Right kidney (tissue), 1 donor: ENCODE data around the gene MCAM.

Experiments used
- DNase-seq: peaks from one replicate; pipeline ENCODE4 v3.0.0-alpha.2; 2016

Gene MCAM

DNA sequence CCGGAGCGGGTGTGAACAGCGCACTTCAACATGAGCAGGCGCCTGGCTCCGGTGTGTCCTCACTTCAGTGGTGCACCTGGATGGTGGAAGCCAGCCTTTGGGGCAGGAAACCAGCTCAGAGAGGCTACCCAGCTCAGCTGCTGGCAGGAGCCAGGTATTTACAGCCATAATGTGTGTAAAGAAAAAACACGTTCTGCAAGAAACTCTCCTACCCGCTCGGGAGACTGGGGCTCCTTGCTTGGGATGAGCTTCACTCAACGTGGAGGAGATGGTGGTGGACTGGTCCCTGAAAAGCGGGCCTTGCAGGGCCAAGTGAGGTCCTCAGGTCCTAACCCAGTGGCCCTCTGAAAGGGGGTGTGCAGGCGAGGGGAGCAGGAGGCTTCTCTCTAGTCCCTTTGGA is 7.5 kb downstream of the MCAM start:
- no peak for DNase-seq

DNA sequence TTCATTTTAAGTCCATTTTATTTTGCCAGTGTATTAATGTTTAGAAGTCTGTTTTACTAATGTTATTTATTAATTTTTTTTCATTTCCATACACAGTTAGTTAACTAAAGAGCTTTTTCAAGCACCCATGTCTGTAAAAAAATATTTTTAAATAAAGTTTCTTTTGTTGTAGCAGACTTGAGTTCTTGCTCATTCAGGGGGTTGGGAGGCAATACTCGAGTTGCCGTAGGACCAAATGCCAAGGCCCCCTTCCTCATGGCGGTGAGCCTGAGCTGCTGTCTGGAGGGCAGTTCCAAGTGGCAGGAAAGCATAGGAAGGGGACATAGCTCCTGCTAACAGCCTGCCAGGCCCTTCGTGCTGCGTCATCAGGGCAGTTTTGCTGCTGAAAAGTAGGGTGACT is 9.0 kb downstream of the MCAM start:
- no peak for DNase-seq

DNA sequence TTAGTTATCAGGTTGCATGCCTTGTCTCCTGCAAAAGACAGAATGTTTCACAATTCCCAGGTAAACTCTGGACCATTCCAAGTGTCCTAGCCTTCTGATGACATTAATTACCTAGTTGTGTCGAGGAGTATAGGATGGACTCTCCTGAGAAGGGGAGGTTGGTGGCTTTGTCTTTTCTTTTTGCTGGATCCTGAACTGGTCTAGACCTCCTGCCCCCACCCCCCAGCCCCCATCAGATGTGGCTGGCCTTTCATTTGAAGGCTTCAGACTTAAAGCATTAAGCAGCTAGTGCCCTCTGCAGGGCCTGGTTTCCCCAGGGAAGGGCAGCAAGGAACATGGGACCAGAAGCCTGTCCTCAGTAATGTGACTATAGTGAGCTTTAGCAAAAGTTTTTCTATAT is 9.7 kb downstream of the MCAM start:
- DNase-seq, result no peak

DNA sequence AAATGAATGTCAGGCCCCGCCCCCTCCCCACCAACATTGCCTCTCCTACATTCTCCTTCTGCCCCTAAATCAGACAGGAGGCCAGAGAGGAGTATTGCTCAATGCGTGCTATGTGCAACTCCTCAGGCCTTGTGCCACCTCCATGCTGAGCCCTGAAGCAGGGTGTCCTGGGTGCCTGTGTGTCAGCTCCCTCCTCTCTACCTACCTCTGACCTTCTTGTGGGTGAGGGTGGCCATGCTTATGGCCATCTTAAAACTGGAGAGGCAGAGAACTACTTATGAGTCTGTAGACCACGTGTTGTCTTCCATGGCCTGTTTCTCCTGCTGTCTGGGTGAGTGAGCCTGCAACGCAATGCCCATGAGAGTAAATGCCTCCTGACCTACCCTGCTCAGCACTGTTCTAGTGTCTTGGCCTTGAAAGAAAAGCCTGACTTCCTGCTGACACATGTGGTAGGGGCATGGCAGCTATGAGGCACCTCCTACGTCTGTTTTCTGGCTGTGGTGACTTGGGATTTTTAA is 10.5 kb downstream of the MCAM start:
- DNase-seq, result no peak

DNA sequence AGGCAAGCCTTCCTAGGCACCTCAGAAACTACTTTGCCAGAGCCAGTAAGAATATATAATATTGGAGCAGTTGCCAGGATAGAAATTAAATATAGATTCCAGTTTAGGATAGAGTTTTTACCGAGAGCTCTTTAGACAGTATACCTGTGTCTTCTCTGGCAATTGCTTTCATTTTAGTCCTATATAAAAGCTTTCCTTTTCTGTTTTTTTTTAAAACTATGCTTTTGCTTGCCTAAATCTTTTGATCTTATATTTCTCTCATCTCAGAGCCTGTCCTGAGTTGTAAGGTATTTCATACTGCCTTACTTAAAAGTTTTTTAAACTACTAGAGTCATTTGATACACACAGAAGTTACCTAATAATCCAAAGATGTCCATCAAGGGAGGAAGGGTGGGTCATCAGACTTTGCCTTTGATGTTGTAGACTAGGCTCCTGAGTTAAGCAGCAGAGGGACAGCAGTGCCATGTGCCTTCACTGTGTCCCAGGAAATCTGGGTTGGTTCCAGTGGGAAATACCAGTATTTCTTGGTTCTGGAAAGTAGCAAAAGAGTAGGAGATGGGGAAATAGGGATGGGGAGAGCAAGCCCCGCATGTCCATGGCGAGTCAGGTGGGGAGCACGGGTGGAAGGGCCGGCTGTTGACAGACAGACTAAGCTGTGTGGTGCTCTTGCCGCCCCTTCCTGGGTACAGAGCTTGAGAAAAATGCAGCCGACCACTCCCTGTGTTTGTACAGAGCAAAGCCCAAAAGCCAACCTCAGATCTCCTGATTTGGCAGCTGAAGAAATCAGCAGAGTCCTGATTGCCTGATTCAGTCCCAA is 11.2 kb downstream of the MCAM start:
- DNase-seq, result no peak

DNA sequence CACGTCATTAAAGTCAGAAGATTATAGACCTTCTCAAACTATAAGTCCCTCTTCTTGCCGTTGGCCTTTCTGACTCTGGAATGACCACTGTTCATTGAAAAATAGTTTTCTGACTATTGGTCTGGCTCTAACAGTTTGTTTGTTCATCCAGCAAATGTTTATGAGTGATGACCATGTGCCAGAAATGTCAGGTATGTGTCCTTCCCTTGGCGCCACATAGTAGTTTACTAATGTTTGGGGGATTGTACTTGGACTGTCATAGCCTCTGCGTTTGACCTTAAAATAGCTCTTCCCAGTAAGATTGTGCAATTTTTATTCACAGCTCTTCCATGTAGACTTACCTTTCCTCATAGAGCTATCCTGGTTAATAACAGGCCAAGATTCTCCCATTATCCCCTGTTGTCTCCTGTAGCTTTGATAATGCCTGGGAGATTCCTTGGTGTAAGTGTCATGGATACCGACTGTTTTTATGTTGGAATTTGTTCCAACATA is 13.7 kb downstream of the MCAM start:
- DNase-seq, result no peak

DNA sequence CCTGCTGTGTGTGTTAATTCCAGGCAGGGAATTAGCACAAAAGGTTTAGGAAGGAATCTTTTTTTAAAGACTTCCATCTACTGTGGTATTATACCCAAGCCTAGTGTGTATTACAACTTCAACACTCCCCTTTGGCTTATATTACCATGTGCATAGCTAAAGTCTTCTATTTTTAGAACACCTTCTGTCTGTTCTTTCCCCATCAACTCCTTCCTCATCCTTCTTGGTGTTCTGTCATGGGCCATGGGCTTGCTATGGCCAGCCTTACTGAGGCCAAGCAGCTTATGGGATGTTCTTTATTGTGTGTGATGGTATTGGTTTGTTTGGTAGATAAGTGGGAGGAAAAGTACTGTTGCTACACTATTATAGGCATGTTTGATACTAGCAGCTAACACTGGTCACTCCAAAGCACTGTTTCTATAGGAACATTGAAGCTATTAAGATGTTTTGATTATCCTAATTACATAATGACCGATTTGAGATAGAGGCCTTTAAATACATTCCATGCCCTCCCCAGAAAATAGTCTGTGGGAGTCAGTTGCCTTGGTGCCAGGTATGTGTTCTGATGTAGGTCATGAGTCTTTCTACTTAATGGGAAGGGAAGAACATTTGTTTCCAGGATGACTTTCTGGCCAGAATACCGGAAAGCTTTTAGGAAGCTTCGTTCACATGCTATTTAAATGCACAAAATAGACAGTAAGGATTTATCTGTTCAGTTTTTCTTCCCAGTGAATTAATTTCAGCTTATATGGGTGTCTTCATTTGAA is 16.5 kb downstream of the MCAM start:
- no peak for DNase-seq

DNA sequence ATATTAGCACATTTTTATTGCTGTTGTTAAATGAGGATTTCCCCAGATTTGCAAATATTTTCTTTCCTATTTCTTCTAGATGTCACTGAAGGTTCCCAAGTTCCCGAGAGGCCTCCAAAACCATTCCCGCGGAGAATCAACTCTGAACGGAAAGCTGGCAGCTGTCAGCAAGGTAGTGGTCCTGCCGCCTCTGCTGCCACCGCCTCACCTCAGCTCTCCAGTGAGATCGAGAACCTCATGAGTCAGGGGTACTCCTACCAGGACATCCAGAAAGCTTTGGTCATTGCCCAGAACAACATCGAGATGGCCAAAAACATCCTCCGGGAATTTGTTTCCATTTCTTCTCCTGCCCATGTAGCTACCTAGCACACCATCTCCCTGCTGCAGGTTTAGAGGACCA is 17.5 kb downstream of the MCAM start:
- DNase-seq, result no peak

DNA sequence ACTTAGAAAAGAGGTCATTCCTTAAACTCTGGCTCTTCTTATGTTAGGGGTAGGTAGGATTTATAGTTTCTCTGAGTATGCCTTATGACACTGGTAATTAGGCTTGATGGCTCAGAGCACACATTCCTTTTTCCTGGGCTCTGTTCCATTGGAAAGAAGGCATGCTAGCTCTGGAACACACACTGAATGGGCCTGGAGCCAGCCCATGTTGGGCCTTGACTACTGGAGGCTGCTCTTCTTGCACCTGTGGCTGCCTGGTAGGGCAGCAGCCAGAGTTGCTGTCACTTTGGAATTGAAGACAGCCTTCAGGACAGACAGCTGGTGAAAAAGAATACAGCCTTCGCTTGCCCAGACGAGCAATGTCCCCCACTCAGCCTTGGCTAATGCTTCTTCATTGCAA is 18.2 kb downstream of the MCAM start:
- no peak for DNase-seq

DNA sequence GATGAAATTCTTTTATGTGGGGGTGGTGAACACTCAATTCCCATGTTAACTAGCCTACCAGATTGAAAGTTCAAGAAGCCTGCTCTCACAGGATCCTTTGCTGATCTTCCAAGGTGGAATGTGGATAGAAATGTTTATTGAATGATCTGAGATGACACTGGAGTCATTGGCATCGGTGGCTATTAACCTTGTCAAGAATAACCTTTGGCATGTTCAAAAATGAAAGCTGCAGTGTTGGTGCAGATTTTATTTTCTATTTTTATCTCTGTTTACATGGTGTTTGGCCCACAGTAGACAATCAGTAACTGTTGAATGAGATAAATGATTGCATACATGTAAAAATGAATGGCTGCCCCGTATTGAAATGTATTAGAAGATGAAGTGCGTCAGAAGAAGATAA is 19.0 kb downstream of the MCAM start:
- no peak for DNase-seq

DNA sequence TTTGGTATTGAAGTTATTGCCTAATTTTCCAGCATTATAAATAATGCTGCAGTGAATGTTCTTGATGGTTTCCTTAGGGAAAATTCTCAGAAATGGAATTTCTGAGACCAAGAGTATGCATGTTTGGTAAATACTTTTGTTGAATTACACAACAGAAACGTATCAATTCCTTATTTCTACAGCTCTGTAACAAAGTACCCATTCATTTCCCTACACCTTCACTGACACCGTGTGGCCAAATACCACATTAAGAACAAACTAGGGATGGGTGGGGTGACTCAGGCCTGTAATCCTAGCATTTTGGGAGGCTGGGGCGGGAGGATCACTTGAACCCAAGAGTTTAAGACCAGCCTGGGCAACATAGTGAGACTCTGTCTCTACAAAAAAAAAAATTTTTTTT is 21.8 kb downstream of the MCAM start:
- no peak for DNase-seq

DNA sequence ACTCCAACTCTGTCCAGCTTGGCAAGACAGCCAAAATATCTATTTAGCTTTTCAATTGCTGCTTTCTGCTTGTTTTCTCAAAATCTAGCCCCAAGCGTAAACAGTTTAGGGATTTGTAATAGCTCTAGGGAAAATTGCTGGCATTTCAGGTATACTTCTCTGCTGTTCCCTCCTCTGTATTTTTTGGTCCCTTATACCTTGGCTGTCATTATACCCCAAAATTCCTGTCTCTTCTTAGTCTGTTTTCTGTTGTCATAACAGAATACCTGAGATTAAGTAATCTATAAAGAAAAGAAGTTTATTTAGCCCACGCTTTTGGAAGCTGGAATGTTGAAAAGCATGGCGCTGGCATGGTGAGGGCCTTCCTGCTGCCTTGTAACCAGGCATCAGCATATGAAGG is 23.5 kb downstream of the MCAM start:
- no peak for DNase-seq

DNA sequence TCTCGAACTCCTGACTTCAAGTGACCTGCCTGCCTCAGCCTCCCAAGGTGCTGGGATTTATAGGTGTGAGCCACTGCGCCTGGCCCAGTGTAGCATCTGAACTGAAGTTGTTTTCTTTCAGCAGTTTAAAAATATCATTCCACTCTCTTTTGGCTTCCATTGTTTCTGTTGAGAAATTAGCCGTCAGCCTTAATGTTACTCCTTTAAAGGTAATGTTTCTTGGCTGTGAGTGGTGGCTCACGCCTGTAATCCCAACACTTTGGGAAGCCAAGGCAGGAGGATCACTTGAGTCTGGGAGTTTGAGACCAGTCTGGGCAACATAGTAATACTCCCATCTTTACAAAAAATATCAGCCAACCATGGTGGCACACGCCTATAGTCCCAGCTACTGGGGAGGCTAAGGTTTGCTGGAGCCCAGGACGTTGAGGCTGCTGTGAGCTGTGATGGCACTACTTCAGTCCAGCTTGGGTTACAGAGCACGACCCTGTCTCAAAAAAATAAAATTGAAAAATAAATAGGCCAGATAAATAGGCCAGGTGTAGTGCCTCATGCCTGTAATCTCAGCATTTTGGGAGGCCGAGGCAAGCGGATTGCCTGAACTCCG is 25.9 kb downstream of the MCAM start:
- DNase-seq, result no peak

DNA sequence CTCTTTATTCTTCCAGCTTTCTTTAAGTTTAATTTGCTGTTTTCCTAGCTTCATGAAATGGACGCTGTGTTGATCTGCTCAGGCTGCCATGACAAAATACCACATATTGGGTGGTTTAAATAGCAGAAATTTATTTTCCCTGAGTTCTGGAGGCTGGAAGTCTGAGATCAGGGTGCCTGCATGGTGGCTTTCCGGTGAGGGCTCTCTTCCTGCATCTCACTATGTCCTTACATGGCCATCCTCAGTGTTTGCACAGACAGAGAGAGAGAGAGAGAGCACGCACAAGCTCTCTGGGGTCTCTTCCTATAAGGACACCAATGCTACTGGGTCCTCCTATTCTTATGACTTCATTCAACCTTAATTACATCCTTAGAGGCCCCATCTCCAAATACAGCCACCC is 28.7 kb downstream of the MCAM start:
- no peak for DNase-seq

DNA sequence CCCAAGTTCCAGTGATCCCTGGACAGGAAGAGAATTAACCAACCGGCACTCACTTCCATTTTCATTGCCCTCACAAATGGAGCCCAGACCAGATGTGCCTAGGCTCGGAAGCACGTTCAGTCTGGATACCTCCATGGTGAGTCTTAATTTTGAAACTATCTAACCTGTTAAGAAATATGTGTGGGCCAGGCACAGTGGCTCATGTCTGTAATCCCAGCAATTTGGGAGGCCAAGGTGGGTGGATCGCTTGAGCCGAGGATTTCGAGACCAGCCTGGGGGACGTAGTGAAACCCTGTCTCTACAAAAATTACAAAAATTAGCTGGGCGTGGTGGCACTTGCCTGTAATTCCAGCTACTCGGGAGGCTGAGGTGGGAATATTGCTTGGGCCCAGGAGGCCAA is 31.5 kb downstream of the MCAM start:
- no peak for DNase-seq

DNA sequence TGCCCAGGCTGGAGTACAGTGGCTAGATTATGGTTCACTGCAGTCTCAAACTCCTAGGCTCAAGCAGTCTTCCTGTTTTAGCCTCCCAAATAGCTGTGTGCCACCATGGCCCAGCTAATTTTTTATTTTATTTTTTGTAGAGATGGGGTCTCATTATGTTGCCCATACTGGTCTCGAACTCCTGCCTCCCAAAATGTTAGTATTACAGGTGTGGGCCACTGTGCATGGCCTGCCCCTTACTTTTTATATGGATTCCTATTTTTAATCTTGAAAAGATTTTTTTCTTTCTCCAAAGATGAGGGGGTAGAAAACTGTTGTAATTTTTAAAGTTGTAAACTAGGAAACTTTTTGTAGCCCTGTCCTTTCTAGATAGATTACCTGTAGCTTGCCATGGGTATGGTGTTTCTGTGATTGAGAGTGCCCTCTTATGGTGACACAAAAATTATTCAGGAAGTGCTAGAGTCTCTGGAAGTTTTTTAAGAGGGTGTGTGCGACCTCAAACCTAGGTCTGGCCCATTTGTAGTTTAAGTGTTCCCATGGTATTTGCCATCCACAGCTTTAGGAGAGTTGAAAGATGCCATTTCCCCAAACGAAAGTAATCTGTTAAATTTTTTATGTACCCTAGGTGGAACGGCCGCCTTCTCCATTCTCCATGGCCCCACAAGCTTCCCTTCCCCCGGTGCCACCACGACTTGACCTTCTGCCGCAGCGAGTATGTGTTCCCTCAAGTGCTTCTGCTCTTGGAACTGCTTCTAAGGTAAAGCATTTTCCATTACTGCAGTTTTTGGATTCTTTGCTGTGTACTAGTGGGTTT is 32.4 kb downstream of the MCAM start:
- no peak for DNase-seq

DNA sequence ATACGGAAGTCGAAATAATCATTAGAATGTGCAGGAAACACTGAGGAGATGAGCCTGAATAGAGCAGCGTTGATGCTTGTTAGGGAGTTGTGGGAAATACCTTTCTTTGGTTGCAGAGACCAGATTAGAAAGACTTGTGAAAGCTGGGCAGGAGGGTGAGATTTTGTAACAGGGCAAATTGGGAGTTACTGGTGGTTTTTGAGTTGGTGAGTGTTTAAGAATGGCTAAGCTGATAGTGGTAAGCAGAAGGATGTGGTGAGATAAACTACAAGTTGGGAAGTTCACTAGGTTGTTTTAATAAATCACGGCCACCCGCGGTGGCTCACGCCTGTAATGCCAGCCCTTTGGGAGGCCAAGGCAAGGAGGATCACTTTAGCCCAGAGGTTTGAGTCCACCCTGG is 34.4 kb downstream of the MCAM start:
- DNase-seq, result no peak

DNA sequence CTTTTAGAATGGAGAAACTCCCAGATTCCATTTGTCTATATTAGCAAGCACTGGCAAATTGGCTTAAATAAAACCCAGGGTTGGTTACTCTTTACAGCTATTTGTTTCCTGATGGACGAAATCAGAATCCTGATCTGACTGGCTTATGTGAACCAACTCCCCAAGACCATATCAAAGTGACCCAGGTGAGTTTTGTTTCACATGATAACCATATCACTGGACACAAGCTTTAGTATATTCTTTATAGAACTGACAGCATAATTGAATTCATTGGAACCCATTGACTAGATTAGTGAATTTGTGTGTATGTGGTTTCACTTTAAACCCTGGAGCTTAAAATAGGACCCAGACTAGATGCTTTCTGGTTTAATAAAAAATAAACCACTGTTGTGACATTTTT is 39.3 kb downstream of the MCAM start:
- no peak for DNase-seq

DNA sequence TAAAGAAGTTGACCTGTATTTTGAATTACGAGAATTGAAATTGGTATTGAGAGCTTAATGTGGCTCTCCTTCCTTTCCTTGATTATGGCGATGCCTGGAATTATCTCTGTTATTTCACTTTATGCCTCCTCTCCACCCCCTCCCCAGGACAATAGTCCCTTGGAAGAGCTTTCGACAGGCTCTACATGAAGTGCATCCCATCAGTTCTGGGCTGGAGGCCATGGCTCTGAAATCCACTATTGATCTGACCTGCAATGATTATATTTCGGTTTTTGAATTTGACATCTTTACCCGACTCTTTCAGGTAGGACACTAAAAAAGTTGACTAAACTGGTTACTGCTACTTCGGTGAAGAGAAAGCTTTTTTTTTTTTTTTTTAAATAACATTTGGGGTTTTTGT is 43.2 kb downstream of the MCAM start:
- DNase-seq, result no peak

DNA sequence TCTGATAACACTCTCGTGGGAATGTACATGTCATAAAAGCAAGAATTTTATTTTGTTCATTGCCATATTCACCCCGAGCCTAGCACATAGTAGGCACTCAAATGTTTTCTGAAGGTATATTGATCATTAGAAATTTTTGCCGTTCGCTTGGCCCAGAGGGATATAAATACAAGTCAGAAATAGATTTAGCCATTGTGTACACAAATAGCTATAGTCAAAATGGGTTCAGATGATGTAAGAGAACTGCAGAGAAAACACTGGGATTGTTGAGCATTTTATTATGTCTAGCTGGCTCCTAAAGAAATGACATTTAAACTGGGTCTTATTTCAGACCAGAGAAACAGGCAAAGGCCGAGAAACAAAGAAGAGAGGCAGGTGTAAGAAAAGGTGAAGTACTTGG is 49.3 kb downstream of the MCAM start:
- DNase-seq, result no peak

DNA sequence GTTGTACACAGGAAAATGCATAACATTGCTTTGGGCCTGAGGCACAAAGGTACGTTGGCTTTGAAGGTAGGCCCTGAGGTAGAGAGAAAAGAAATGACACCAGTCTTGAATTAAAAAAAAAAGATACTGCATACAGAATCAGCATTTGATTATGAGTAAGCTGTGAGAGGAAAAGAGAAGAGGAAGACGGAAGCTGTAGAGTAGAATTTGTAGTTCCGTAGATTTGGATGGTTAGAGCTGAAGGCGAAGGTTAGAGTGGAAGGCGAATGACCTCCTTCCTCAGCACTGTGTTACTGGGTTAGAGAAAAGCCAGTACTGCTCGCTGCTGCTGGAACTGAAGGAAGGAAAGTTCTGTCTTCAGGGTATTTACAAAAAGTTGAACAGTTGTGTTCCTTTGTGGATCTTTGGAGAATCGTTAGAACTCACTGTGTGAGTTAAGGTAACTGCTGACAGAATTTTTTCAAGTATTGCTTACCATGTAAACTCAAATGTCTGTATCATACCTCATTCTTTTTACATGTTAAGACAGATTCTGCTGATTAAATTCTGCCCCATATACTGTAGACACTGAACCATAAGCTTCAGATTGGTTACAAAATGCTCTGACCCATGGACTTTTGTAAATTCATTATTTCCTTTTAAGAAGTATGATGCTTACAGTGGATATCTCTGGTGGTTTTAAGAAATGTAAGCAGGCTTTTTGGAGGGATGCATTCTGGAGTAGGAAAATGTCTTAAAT is 50.2 kb downstream of the MCAM start:
- no peak for DNase-seq

DNA sequence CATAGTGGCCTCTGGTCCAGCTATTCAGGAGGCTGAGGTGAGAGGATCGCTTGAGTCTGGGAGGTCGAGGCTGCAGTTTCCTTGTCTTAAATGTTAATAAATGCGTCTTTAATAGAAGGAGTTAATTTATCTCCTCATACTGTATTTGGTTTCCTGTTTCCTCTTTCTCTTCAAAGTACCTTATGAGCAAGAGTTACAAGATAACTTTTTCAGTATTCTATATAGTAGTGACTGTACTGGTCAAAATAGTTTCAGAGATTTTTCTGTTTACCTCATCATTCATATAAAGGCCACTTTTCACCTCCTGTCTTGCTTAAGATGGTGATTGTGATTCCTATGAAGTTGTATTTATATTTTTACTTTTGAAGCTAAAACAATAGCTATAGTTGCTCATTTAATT is 50.9 kb downstream of the MCAM start:
- no peak for DNase-seq
